ENCODE results near the gene SMARCD2.
"Not testable (repeated sequence)": the region's sequence is repeated elsewhere in the genome, so short reads cannot be mapped to it uniquely, and the experiment has no call there.

The SMARCD2 gene

DNA sequence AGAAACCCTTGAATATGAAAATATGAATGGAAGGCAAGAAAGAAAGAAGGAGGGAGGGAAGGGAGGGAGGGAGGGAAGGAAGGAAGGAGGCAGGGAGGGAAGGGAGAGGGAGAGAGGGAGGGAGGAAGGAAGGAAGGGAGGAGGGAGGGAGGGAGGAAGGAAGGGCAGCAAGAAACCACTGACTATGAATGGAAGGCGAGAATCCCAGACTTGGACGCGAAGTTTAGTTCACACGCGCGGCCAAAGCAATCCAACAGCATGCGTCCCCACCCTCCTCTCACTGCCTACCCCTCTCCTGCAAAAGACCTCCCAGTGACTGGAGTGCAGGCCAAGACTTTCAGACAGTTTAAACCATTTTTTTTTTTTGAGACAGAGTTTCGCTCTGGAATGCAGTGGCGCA is 7.9 kb upstream of the SMARCD2 start:
- no peak for TF ChIP-seq CTCF (conservative IDR thresholded peaks at IDR 0.05; ENCODE audit: low read depth, low read length)
- H3K4me3 ChIP-seq (ENCODE audit: low read length) = no peak overlapping the region
- no peak for DNase-seq (ENCODE audit: low read depth)

DNA sequence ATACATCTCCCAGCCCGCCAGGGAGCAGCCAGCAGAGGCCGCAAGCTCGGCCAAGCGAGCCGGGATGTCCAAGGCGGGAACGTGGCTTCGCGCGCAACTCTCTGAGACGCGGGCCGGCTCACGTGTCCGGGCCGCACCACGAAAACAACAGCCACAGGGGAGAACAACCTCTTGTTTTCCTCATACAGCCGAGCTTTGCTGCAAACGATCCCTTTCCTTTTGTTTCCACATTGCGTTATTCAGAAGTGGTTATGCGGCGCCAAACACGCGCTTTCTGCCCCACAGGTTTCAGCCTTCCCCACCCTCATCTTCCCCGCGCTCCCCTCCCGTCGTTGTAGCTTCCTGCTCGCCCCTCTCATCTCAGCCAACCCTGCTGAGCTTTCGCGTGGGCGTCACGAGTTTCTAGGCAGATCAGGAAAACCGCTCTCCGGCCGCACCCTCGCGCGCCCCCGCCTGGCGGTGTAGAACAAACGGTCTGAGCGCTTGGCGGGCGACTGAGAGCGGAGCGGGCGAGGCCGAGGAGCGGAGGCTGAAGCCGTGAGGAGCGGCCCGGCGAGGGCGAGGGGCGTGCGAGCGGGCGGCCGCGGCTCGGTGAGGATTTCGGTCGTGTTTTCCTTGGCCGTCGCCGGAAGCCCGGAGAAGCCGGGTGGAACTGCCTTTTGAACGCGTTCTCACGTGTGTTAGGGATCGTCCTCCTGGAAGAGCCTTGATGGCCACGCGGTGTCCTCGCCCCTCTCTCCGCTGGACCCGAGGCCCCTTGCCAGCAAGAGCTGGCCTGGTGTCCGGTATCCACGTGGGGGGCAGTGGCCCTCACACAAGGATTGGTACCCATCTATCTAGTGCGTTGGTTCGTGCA is 6.6 kb upstream of the SMARCD2 start:
- peak; percentile 69 for TF ChIP-seq CTCF (conservative IDR thresholded peaks at IDR 0.05; ENCODE audit: low read depth, low read length)
- DNase-seq (ENCODE audit: low read depth) = peak; percentile 69
- peak overlapping the region; percentile 41 for H3K4me3 ChIP-seq (ENCODE audit: low read length)

- DNase-seq (ENCODE audit: low read depth) = no peak
- H3K4me3 ChIP-seq (ENCODE audit: low read length) = no peak overlapping the region
- TF ChIP-seq CTCF (conservative IDR thresholded peaks at IDR 0.05; ENCODE audit: low read depth, low read length) = no peak
Measured at GRCh38 chr17:63847525-63848249, 5.2 kb upstream of the SMARCD2 start.

DNA sequence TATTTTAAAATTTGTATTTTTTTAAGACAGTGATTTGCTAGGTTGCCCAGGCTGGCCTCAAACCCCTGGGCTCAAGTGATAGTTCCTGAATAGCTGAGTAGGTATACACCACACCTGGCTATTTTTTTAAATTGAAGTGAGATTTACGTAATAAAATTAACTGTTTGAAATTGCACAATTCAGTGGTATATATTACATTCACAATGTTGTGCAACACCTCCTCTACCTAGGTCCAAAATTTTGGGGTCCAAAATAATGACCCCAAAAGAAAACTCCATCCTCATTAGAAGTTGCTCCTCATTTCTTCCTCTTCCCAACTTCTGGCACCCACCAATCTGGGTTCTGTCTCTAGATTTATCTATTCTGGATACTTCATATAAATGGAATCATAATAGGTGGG is 3.0 kb upstream of the SMARCD2 start:
- H3K4me3 ChIP-seq (ENCODE audit: low read length) = no peak overlapping the region
- TF ChIP-seq CTCF (conservative IDR thresholded peaks at IDR 0.05; ENCODE audit: low read depth, low read length) = no peak
- DNase-seq (ENCODE audit: low read depth) = no peak

GRCh38 chr17:63843910-63844677 is 1.6 kb upstream of the SMARCD2 start:
- DNase-seq (ENCODE audit: low read depth) = no peak
- TF ChIP-seq CTCF (conservative IDR thresholded peaks at IDR 0.05; ENCODE audit: low read depth, low read length) = no peak
- H3K4me3 ChIP-seq (ENCODE audit: low read length) = no peak overlapping the region

DNA sequence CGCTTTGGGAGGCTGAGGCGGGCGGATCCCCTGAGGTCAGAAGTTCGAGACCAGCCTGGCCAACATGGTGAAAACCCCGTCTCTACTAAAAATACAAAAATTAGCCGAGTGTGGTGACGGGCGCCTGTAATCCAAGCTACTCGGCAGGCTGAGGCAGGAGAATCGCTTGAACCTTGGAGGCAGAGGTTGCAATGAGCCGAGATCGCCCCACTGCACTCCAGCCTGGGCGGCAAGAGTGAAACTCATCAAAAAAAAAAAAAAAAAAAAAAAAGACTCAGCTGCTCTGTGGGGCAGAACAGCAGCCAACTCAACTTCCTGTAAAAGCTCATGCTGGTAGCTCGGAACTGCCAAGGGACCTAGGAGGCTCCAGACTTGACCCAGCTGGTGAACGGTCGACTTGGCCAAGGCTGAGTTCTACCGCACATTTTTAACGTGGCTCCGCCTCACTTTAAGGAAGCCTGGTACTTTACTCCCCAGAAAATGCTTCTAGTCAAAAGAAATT is 953 bp upstream of the SMARCD2 start:
- peak overlapping the region; percentile 88 for H3K4me3 ChIP-seq (ENCODE audit: low read length)
- not testable (repeated sequence) for DNase-seq (ENCODE audit: low read depth)

DNA sequence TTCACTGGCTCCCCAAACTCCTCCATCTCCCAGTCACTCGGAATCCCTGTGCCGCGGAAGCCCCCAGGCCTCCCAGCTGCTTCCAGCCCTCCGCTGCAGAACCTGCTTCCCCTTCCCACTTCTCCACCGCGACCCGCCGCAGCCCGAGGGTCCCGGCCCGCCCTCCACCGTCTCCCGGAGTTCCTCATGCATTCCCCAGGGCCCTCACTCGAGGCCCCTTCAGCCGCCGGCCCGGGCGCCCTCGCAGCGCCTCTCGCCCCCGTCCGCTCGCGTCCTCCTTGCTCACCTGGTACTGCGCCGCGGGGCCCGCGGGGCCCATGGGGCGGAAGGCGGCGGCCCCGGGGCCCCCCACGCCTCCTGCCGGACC is 329 bp downstream of the SMARCD2 start:
- peak overlapping the region; percentile 88 for H3K4me3 ChIP-seq (ENCODE audit: low read length)
- TF ChIP-seq CTCF (conservative IDR thresholded peaks at IDR 0.05; ENCODE audit: low read depth, low read length) = no peak
- no peak for DNase-seq (ENCODE audit: low read depth)

Measured in retinal pigment epithelial cell (primary cell).